ENCODE data around the gene FAT2.
"Not testable (repeated sequence)": the region's sequence is repeated elsewhere in the genome, so short reads cannot be mapped to it uniquely, and the experiment has no call there.

Gene FAT2

GRCh38 chr5:151589878-151590570, 1.1 kb downstream of the FAT2 start:
- DNase-seq, result no peak
- in situ Hi-C loops (cut with MboI; ENCODE audit: low pct_unique_long_range_greater_than_20kb, low sequenced_read_pairs), result no loop called here

DNA sequence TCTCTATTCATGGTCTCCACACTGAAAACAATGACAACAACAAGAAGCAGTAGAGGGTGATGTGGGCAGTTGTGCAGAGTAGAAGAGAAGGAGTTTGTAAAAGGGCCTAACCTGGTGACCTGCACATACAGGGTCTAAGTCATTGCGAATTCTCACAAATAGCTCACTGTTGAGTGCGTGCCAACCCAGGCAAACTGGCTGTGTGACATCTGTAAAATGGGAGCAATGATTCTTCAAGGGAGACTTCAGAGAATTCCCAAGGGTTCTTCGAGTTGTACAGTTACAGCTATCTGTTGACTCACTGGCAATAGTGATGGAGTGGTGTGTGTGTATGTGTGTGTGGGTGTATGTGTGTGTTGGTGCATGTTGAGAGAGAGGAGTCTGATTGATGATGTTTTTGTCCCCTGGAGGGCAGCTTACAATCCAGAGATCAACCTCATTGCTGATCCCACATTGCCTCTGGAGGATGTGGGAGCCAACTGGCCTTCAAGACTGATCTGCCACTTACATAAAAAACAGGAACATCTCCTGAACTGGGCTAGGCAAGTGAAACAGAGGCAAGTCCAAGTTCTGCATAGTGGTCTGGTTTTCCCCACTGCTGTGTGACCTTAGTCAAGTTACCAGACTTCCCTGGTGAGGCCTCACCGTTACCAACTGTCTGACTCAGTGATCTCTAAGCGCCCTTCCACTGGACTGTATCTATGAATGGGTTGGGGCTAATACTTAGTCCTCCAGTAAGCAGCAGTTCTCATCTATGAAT, 3.2 kb downstream of the FAT2 start:
- in situ Hi-C loops (cut with MboI; ENCODE audit: low pct_unique_long_range_greater_than_20kb, low sequenced_read_pairs), result no loop called here
- no peak for DNase-seq

DNA sequence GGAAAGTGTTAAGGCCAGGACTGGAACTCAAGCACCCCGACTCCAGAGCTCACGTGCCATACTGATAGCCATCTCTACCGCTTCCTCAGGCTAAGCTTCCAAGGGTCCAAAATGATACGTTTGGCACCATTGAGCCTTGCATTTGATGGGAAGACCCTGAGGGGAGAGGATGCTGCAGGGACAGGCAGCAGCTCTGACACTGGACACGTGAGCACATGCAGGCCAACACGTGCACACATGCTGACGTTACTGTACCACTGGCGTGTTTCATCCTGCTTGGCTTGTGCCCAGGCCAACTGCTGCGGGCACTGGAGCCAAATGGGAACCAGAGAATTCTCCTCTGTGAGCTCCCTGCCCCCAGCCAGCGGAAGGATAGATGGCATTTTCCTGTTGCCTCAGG, 5.2 kb downstream of the FAT2 start:
- in situ Hi-C loops (cut with MboI; ENCODE audit: low pct_unique_long_range_greater_than_20kb, low sequenced_read_pairs), result no loop called here
- DNase-seq, result no peak

DNA sequence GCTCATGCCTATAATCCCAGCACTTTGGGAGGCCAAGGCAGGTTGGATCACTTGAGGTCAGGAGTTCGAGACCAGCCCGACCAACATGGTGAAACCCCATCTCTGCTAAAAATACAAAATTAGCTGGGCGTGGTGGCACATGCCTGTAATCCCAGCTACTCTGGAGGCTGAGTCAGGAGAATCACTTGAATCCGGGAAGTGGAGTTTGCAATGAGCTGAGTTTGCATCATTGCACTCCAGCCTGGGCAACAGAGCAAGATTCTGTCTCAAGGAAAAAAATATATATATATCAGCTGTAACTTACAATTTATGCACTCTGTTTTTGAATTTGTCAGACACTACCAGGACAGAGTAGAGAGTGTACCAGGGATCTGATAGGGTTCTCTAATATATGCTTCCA, 5.8 kb downstream of the FAT2 start:
- DNase-seq; in situ Hi-C loops (cut with MboI; ENCODE audit: low pct_unique_long_range_greater_than_20kb, low sequenced_read_pairs): not testable (repeated sequence)

DNA sequence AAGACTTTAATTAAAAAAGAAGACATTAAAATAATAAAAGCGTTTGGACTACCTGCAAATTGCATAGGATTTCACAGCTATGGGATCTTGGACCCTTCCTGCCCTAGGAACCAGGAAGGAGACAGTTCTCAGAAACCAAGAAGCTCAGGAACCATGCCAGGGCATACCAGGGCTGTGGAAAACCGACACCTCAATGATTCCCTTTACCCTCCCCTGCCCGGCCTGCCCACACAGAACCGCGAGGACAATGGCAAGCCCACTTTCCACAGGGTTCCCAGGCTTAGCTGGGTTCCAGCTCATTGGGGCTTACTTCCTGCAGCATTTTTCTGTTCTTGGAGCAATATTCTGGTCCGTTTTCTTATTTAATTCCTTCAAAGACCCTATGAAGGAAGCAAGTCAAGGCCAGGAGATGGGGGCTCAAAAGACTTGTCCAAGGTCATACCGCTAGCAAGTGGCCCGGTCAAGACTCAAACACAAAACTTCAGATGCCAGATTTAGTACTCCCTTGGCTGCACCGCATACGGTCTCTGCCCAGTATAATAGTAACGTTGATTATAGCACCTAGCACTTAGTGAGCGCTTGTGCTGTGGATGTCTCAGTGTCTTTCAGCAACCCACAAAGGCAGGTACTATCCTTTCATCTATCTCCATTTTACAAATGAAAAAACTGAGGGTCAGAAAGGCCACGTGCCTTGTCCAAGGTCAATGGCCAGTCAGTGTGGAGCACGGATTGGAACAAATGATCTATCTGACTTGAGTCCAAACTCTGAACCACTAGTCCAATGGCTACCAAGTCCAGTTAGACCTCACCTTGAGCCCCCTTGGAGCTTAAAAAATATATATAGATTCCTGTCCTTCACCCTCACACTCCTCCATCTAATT, 6.8 kb downstream of the FAT2 start:
- no peak for DNase-seq
- in situ Hi-C loops (cut with MboI; ENCODE audit: low pct_unique_long_range_greater_than_20kb, low sequenced_read_pairs), result no loop called here

- in situ Hi-C loops (cut with MboI; ENCODE audit: low pct_unique_long_range_greater_than_20kb, low sequenced_read_pairs), result no loop called here
- no peak for DNase-seq
These were observed 9.1 kb downstream of the FAT2 start for GRCh38 chr5:151581812-151582583.

- DNase-seq, result no peak
- in situ Hi-C loops (cut with MboI; ENCODE audit: low pct_unique_long_range_greater_than_20kb, low sequenced_read_pairs), result no loop called here
These were observed 9.8 kb downstream of the FAT2 start for GRCh38 chr5:151581347-151581746.

- in situ Hi-C loops (cut with MboI; ENCODE audit: low pct_unique_long_range_greater_than_20kb, low sequenced_read_pairs), result no loop called here
- DNase-seq, result no peak
These were observed 10.3 kb downstream of the FAT2 start for GRCh38 chr5:151580858-151581257.

- no peak for DNase-seq
- in situ Hi-C loops (cut with MboI; ENCODE audit: low pct_unique_long_range_greater_than_20kb, low sequenced_read_pairs), result no loop called here
These were observed 10.9 kb downstream of the FAT2 start for GRCh38 chr5:151580239-151580638.

- DNase-seq; in situ Hi-C loops (cut with MboI; ENCODE audit: low pct_unique_long_range_greater_than_20kb, low sequenced_read_pairs): not testable (repeated sequence)
These were observed 12.0 kb downstream of the FAT2 start for GRCh38 chr5:151579146-151579545.

GRCh38 chr5:151578326-151579025, 12.7 kb downstream of the FAT2 start:
- DNase-seq, result no peak
- in situ Hi-C loops (cut with MboI; ENCODE audit: low pct_unique_long_range_greater_than_20kb, low sequenced_read_pairs), result no loop called here

DNA sequence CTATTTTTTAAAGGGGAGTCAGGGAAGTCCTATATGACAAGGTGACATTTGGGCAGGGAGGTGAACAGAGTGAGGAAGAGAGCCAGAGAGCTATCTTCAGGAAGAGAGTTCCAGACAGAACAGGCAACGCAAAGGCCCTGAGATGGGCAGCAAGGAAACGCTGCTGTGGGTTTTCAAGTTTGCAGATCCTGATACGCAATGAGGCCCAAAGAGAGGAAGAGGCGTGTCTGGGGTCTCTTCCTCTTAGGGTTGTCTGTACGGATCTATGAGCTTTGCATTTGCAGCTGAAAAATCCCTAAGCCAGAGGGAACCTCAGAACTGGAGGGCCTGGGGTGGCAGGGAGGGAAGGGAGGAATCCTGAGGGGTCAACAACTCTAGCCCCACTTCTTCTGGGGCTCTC, 13.6 kb downstream of the FAT2 start:
- in situ Hi-C loops (cut with MboI; ENCODE audit: low pct_unique_long_range_greater_than_20kb, low sequenced_read_pairs), result no loop called here
- DNase-seq, result peak; percentile 22

GRCh38 chr5:151574444-151574996, 16.6 kb downstream of the FAT2 start:
- in situ Hi-C loops (cut with MboI; ENCODE audit: low pct_unique_long_range_greater_than_20kb, low sequenced_read_pairs), result no loop called here
- no peak for DNase-seq

DNA sequence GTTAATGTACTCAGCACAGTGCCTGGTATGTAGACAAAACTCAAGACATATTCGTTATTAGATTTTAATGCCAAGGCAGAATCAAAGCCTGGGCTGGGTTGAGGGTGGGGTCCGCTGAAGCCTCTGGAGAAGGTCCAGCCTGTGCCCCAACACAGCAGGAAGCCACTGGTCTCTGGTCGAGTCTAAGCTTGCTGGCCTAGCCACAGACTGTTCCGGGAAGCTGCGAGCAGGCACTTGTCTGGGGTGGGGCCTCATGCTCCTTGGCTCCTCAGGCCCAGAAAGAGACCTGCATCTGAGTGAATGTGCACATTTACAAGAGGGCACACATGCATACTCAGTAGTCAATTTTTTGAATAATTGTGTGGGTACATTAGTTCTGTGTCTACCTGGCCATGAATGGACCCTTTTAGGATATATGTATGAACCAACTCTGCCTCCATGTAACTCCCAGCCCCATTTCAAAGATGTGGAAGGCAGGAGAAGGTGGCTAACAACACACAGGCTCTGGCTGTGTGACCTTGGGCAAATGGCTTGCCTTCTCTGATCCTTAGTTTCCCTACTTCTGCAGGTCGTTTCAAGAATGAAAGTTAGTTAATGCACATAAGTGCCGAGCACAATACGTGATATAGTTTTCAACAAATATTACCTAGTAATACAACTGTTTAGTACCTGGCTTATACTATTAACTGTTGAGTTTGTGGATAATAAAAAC, 18.3 kb downstream of the FAT2 start:
- no peak for DNase-seq
- in situ Hi-C loops (cut with MboI; ENCODE audit: low pct_unique_long_range_greater_than_20kb, low sequenced_read_pairs), result no loop called here

DNA sequence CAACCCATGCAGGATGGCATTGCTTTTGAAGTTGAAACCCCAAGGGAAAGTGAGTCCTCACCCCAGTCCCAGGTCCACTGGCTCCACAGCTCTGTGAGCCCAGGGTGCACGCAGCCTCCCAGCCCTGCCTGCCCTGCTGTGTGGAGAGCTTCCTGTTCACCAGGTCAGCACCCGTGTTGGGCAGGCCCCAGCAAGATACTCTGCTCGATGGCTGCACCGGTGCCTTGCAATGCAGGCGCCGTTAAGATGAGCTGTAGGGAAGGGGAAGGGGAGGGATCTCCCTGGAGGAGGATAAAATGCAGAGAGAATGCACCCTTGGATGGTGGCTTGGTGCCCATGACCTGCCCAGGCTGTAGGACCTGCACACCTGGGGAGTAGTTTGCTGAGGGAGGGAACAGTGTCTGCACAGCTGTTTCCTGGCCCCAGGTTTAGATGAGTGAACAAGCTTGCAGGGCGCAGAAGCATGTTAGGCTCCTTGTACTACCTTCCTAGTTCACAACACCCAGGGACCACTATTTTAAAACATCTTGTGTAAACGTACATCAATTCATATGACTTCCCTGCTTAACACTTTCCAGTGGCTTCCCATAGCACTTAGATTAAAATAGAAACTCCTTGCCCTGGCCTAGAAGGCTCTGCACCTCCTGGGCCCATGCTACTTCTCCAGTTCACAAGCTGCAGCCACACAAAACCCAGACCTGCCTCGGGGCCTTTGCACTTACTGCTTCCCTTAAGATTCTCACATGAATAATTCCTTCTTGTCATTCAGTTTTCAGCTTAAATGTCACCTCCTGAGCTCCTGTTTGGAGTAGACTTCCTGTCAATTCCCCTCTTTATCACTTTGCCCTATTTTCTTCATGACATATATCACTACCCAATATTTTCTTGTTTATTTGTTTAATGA, 19.6 kb downstream of the FAT2 start:
- in situ Hi-C loops (cut with MboI; ENCODE audit: low pct_unique_long_range_greater_than_20kb, low sequenced_read_pairs), result no loop called here
- DNase-seq, result no peak

DNA sequence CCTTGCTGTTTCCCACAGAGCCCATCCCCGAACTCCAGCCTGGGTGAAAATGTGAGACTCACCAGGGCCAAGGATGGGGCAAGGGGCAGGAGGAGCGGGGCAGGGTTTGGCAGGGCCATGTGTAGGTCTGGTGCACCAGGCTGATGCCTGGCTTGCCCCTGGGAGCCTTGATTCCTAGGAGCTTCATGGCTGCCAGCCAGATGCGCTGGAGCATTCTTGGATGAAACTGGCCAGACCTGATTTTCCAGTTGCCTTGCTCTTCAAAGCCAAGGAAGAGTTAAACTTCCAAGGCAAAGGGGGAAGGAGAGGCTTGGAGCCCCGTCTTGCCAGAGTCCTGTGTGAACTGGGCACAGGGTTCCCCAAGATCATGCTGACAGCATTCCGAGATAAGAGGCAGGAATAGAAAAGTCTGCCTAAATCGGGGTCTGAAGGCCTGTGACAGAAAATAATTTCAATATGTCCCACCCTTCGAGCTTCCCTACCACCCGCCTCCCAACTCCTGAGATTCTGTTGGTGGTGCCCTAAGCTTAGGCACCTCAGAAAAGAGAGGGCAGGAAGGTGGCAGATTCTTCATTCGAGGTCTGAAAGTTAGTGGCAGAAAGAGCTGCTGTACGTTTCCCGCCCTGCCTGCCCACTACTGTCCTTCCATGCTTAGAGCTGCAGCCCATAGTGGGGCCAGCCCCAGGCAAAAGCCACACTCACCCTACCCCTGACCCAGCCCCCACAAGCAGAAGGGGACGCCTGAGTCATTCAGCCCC, 20.4 kb downstream of the FAT2 start:
- in situ Hi-C loops (cut with MboI; ENCODE audit: low pct_unique_long_range_greater_than_20kb, low sequenced_read_pairs), result no loop called here
- no peak for DNase-seq
